Loucy (cell line): Measurements from ENCODE around the gene TIE1.
A peak's percentile ranks its signal among the peaks of the same experiment; 100 is the strongest.
"Not testable (repeated sequence)": the region's sequence is repeated elsewhere in the genome, so short reads cannot be mapped to it uniquely, and the experiment has no call there.

ENCODE experiments used
- H2AFZ ChIP-seq: fragments of 200-600 bp; sonication (generic); 2 replicates; pipeline ENCODE4 v1.6.0; 2016; ENCODE audit warnings: antibody characterized with exemption, mild to moderate bottlenecking, low read length, moderate library complexity
- H3F3A ChIP-seq: fragments of 200-600 bp; 2 replicates; pipeline ENCODE4 v1.6.0; 2016; ENCODE audit warnings: antibody characterized with exemption, low read depth, mild to moderate bottlenecking
- H3K27me3 ChIP-seq: fragments of 200-600 bp; sonication (generic); 2 replicates; pipeline ENCODE4 v1.6.1; 2014; ENCODE audit warnings: low read length, mild to moderate bottlenecking; ENCODE audit not compliant: insufficient read depth, poor library complexity, severe bottlenecking
- H3K36me3 ChIP-seq: fragments of 200-600 bp; sonication (generic); 2 replicates; pipeline ENCODE4 v1.6.1; 2016; ENCODE audit warnings: low read length; ENCODE audit not compliant: insufficient read depth
- H3K4me1 ChIP-seq: fragments of 200-600 bp; sonication (generic); 2 replicates; pipeline ENCODE4 v1.5.1; 2014; ENCODE audit warnings: low read length, mild to moderate bottlenecking; ENCODE audit not compliant: insufficient read depth, poor library complexity, severe bottlenecking
- H3K4me2 ChIP-seq: fragments of 200-600 bp; sonication (generic); 2 replicates; pipeline ENCODE4 v1.6.0; 2014; ENCODE audit warnings: antibody characterized with exemption, low read length, low read depth, mild to moderate bottlenecking; ENCODE audit not compliant: poor library complexity, severe bottlenecking
- H3K4me3 ChIP-seq: fragments of 200-600 bp; sonication (generic); 2 replicates; pipeline ENCODE4 v1.5.1; 2014; ENCODE audit warnings: low read length, mild to moderate bottlenecking, mixed read lengths; ENCODE audit not compliant: poor library complexity, severe bottlenecking
- H3K79me2 ChIP-seq: fragments of 200-600 bp; sonication (generic); 2 replicates; pipeline ENCODE4 v1.6.1; 2014; ENCODE audit warnings: low read length; ENCODE audit not compliant: insufficient read depth
- H3K9ac ChIP-seq: fragments of 200-600 bp; sonication (generic); 2 replicates; pipeline ENCODE4 v1.6.0; 2014; ENCODE audit warnings: mild to moderate bottlenecking, low read depth, low read length, moderate library complexity; ENCODE audit not compliant: poor library complexity, severe bottlenecking
- H3K9me2 ChIP-seq: fragments of 200-600 bp; sonication (generic); replicated peaks from 2 replicates; pipeline ENCODE4 v1.6.1; 2016; ENCODE audit warnings: low read depth, low read length, mixed read lengths
- H3K9me3 ChIP-seq: fragments of 200-600 bp; sonication (generic); 2 replicates; pipeline ENCODE4 v1.6.1; 2014; ENCODE audit warnings: mild to moderate bottlenecking, antibody characterized with exemption, low read length, low read depth; ENCODE audit not compliant: insufficient read depth
- H4K20me1 ChIP-seq: fragments of 200-600 bp; sonication (generic); 2 replicates; pipeline ENCODE4 v1.6.0; 2014; ENCODE audit warnings: antibody characterized with exemption, low read length, mild to moderate bottlenecking; ENCODE audit not compliant: insufficient read depth, poor library complexity, severe bottlenecking
- EZH2phosphoT487 ChIP-seq: fragments of 200-600 bp; IDR thresholded peaks from 2 replicates; pipeline ENCODE4 v1.6.1; 2018; ENCODE audit warnings: antibody characterized with exemption, mild to moderate bottlenecking, moderate library complexity, borderline replicate concordance
- TF ChIP-seq, protein P1 (sequence below): fragments of 200-600 bp; sonication (generic); conservative IDR thresholded peaks from 2 replicates; pipeline ENCODE4 v1.5.1; 2014; ENCODE audit warnings: mild to moderate bottlenecking, antibody characterized with exemption, low read length

The TIE1 gene

DNA sequence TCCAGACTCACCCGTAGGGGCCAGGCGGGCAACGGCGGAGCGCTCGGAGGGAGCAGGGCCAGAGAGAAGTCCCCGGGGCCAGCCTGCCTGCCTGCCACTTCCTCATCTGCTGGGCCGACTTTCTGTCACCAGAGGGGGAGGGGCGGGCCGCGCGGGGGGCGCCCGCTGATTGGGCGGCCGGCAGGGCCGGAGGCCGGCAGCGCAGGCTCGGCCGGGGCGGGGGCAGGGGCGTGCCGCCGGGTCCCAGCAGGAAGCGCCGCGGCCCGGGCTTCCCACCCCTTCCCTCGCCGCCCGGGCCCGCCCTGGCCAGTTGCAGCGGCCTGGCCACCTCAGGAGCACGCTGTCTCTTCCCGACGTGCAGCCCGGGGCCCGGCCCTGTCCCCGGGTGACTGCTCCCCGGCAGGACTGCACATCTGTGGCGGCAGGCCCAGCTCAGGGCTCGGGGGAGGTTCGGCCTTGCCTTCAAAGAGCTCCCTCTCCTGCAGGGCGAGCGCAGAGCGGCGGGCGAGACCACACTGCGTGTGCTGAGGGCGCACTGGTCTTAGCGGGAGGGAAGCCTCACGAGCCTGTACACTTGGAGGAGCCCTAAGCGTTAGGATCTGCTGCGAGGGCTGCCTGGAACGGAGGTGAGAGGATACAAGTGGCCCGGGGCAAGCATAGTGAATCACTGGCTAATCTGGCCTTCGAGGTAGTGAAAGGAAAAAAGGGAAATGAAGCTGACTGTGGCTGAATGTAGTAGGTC lies 67.3 kb downstream of the TIE1 start, which contains the start of gene ELOVL1:
TSS of gene ELOVL1 (minus strand) at position 108 of the 742 bp plus-strand sequence. CDS start 2,402 bp downstream, outside the sequence.
- peak within 1 kb of the TSS; percentile 85 for H2AFZ ChIP-seq
- H3K9me2 ChIP-seq, result no peaks in the 10 kb centered on the region
- peaks cover 23% of the 10 kb centered on the region for H3K4me1 ChIP-seq
- peaks cover 20% of the 10 kb centered on the region for H4K20me1 ChIP-seq
- H3K4me3 ChIP-seq, result peak within 1 kb of the TSS; percentile 95
- no peaks in the 10 kb centered on the region for H3K27me3 ChIP-seq
- no peaks in the 10 kb centered on the region for H3K9me3 ChIP-seq
- peaks cover 16% of the 10 kb centered on the region; the same call in 1 of the 2 replicates for H3K36me3 ChIP-seq
- H3K79me2 ChIP-seq, result peaks cover 41% of the 10 kb centered on the region
- H3F3A ChIP-seq, result 0 out of 2 replicates have a peak, but pooled peaks cover 2% of the 10 kb centered on the region
- H3K4me2 ChIP-seq, result peak within 1 kb of the TSS; percentile 99
- H3K9ac ChIP-seq, result peak within 1 kb of the TSS; percentile 92
- TF ChIP-seq EZH2phosphoT487, result no peak
- TF ChIP-seq, protein P1, sequence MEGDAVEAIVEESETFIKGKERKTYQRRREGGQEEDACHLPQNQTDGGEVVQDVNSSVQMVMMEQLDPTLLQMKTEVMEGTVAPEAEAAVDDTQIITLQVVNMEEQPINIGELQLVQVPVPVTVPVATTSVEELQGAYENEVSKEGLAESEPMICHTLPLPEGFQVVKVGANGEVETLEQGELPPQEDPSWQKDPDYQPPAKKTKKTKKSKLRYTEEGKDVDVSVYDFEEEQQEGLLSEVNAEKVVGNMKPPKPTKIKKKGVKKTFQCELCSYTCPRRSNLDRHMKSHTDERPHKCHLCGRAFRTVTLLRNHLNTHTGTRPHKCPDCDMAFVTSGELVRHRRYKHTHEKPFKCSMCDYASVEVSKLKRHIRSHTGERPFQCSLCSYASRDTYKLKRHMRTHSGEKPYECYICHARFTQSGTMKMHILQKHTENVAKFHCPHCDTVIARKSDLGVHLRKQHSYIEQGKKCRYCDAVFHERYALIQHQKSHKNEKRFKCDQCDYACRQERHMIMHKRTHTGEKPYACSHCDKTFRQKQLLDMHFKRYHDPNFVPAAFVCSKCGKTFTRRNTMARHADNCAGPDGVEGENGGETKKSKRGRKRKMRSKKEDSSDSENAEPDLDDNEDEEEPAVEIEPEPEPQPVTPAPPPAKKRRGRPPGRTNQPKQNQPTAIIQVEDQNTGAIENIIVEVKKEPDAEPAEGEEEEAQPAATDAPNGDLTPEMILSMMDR, result peak; percentile 40

- Histone ChIP-seq H3K4me2 (peak overlapping the region; percentile 99), H3K79me2 (peaks cover 41% of the 10 kb centered on the region), H3K9me2 (no peaks in the 10 kb centered on the region), H2AFZ (peak overlapping the region; percentile 85), H3K9ac (peak overlapping the region; percentile 92), H3K36me3 (peaks cover 11% of the 10 kb centered on the region; the same call in 1 of the 2 replicates), H3K27me3 (no peaks in the 10 kb centered on the region), H3K4me1 (peaks cover 23% of the 10 kb centered on the region), H3F3A (0 out of 2 replicates have a peak, but pooled peaks cover 2% of the 10 kb centered on the region), H3K9me3 (no peaks in the 10 kb centered on the region), H3K4me3 (peak overlapping the region; percentile 95), H4K20me1 (peaks cover 20% of the 10 kb centered on the region)
- TF ChIP-seq, protein P1, result no peak
- TF ChIP-seq EZH2phosphoT487, result no peak
Observed at GRCh38 chr1:43368646-43369020, 67.9 kb downstream of the TIE1 start.

DNA sequence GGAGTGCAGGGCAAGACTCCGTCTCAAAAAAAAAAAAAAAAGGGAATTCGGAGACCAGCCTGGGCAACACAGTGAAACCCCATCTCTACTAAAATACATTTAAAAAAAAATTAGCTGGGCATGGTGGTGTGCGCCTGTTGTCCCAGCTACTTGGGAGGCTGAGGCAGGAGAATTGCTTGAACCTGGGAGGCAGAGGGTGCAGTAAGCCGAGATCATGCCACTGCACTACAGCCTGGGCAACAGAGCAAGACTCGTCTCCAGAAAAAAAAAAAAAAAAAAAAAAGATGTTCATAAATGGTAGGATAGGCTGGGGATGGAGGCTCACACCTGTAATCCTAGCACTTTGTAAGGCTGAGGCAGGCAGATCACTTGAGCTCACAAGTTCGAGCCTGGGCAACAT lies 69.0 kb downstream of the TIE1 start:
- peaks cover 40% of the 10 kb centered on the region for H3K79me2 ChIP-seq

More for the DNA sequence above, 69.0 kb downstream of the TIE1 start:
- not testable (repeated sequence) for H3K9ac ChIP-seq, H3K4me2 ChIP-seq, H3K27me3 ChIP-seq, H3K9me3 ChIP-seq, H3F3A ChIP-seq, H2AFZ ChIP-seq, H3K9me2 ChIP-seq, H3K4me3 ChIP-seq, H3K36me3 ChIP-seq
- peaks cover 23% of the 10 kb centered on the region for H3K4me1 ChIP-seq
- H4K20me1 ChIP-seq, result peaks cover 20% of the 10 kb centered on the region
